Left ventricle myocardium inferior (tissue), 1 donor: ENCODE data around the gene LAD1. TPM values are rescaled to one million over a fixed set of nuclear protein-coding genes. Genes with fewer than 3 reads are reported as not detected.

Experiments used
- DNase-seq: peaks from one replicate; pipeline ENCODE4 v3.0.0-alpha.2; 2020
- H3K27ac ChIP-seq: fragments of 200-600 bp; replicated peaks from 2 replicates; pipeline ENCODE4 v1.8.0; 2021
- H3K27me3 ChIP-seq: fragments of 200-600 bp; 2 replicates; pipeline ENCODE4 v1.8.0; 2021; ENCODE audit warnings: low read depth
- H3K36me3 ChIP-seq: fragments of 200-600 bp; 2 replicates; pipeline ENCODE4 v1.8.0; 2021
- H3K4me1 ChIP-seq: fragments of 200-600 bp; 2 replicates; pipeline ENCODE4 v1.8.0; 2021
- H3K4me3 ChIP-seq: fragments of 200-600 bp; 2 replicates; pipeline ENCODE4 v1.8.0; 2021; ENCODE audit warnings: mild to moderate bottlenecking, moderate library complexity
- H3K9me3 ChIP-seq: fragments of 200-600 bp; replicated peaks from 2 replicates; pipeline ENCODE4 v1.8.0; 2021
- intact Hi-C: fragments of 100-400 bp; cut with micrococcal nuclease; formaldehyde crosslinking; loops from one replicate; pipeline ENCODE4 v1.11.0; 2022
- total RNA-seq: library from RNA; stranded (reverse); fragmentation: NEBNext Ultra II Directional; extraction: Animal tissue kit (Norgen Biotek cat#: 25700); gene quantifications from one replicate; pipeline ENCODE4 v1.2.1, GENCODE V29; 2021
- TF ChIP-seq, protein P1 (sequence below): fragments of 200-600 bp; IDR thresholded peaks from 2 replicates; pipeline ENCODE4 v1.8.0; 2021; ENCODE audit warnings: antibody characterized with exemption, mild to moderate bottlenecking, borderline replicate concordance
- donor health status: DM: no; HTN: yes; CAD: no; lungs with severe emphysema.

LAD1 gene
- total RNA-seq, 1 donor from 2014 or later: 2.0 TPM

- H3K4me1 ChIP-seq: peaks cover 28% of the 10 kb centered on the region
Measured at GRCh38 chr1:201399352-201400126, 415 bp upstream of the LAD1 start.

GRCh38 chr1:201397675-201398074 lies 1.4 kb downstream of the LAD1 start:
- Histone ChIP-seq H3K4me3 (no peak overlapping the region), H3K27ac (no peak overlapping the region), H3K36me3 (no peaks in the 10 kb centered on the region), H3K27me3 (peaks cover 34% of the 10 kb centered on the region), H3K4me1 (peaks cover 26% of the 10 kb centered on the region), H3K9me3 (no peaks in the 10 kb centered on the region)
- TF ChIP-seq, protein P1, sequence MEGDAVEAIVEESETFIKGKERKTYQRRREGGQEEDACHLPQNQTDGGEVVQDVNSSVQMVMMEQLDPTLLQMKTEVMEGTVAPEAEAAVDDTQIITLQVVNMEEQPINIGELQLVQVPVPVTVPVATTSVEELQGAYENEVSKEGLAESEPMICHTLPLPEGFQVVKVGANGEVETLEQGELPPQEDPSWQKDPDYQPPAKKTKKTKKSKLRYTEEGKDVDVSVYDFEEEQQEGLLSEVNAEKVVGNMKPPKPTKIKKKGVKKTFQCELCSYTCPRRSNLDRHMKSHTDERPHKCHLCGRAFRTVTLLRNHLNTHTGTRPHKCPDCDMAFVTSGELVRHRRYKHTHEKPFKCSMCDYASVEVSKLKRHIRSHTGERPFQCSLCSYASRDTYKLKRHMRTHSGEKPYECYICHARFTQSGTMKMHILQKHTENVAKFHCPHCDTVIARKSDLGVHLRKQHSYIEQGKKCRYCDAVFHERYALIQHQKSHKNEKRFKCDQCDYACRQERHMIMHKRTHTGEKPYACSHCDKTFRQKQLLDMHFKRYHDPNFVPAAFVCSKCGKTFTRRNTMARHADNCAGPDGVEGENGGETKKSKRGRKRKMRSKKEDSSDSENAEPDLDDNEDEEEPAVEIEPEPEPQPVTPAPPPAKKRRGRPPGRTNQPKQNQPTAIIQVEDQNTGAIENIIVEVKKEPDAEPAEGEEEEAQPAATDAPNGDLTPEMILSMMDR: no peak
- intact Hi-C loops: no loop called here
- no peak for DNase-seq

More at GRCh38 chr1:201399352-201400126, 415 bp upstream of the LAD1 start:
- no peaks in the 10 kb centered on the region for H3K36me3 ChIP-seq
- H3K27me3 ChIP-seq: peaks cover 34% of the 10 kb centered on the region
- intact Hi-C loops: no loop called here
- no peaks in the 10 kb centered on the region for H3K9me3 ChIP-seq
- peak overlapping the region; percentile 52 for H3K4me3 ChIP-seq
- no peak for DNase-seq
- TF ChIP-seq, protein P1: no peak
- no peak overlapping the region for H3K27ac ChIP-seq

GRCh38 chr1:201396861-201397464 lies 2.2 kb downstream of the LAD1 start:
- H3K27me3 ChIP-seq: peaks cover 33% of the 10 kb centered on the region
- DNase-seq: no peak
- intact Hi-C loops: no loop called here
- H3K9me3 ChIP-seq: no peaks in the 10 kb centered on the region
- TF ChIP-seq, protein P1: no peak
- H3K4me1 ChIP-seq: peaks cover 26% of the 10 kb centered on the region
- H3K27ac ChIP-seq: no peak overlapping the region
- H3K36me3 ChIP-seq: no peaks in the 10 kb centered on the region
- H3K4me3 ChIP-seq: no peak overlapping the region

DNA sequence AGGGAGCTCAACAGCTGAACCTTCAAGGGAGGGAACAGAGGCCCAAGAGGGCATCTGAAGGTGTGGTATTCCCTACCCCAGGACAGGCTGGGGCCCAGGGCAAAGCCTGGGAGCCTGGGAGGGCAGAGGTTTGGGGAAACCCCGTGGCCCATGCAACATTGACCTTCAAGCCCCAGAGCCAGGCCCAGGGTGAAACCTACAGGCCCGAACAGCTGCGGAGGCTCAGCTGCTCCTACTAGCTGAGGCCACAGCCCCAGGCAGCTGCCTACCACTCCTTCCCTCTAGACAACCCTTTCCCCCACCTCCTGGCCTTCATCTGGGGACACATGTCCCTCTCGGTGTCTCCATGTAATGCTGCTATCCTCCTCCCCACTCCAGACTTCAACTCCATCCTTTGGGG lies 3.2 kb downstream of the LAD1 start:
- peaks cover 31% of the 10 kb centered on the region for H3K27me3 ChIP-seq
- H3K27ac ChIP-seq: no peak overlapping the region
- peaks cover 20% of the 10 kb centered on the region for H3K4me1 ChIP-seq
- no peaks in the 10 kb centered on the region for H3K9me3 ChIP-seq
- no peak overlapping the region for H3K4me3 ChIP-seq
- TF ChIP-seq, protein P1: no peak
- H3K36me3 ChIP-seq: no peaks in the 10 kb centered on the region
- intact Hi-C loops: no loop called here
- DNase-seq: no peak

DNA sequence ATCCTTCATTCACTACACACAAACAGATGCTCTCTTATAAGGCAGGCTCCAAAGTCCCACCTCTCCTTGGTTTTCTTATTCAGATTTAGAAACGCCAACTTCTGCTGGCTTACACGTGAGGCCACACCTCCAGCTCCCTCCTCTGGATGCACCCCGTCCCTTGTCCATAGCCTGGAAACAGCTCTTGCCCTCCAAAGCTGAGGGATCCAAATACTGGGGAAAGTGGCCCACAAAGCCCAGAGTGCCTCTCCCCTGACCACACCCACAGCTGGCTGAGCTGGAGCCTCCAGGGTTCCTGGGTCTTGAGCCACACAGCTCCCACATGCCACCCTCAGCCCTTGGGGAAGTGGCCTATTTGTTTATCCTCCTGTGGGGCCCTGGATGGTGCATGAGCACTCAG lies 4.5 kb downstream of the LAD1 start:
- H3K27ac ChIP-seq: no peak overlapping the region
- no peak for DNase-seq
- H3K27me3 ChIP-seq: peaks cover 17% of the 10 kb centered on the region
- intact Hi-C loops: no loop called here
- peaks cover 7% of the 10 kb centered on the region for H3K4me1 ChIP-seq
- H3K9me3 ChIP-seq: no peaks in the 10 kb centered on the region
- TF ChIP-seq, protein P1: no peak
- no peaks in the 10 kb centered on the region for H3K36me3 ChIP-seq
- no peak overlapping the region for H3K4me3 ChIP-seq
